ENCODE measurements around the gene RFT1. TPM values are rescaled to one million over a fixed set of nuclear protein-coding genes. Genes with fewer than 3 reads are reported as not detected.

The RFT1 gene
- total RNA-seq, 4 donors from 2014 or later = 12.0 to 18.6 (median 14.6) TPM

DNA sequence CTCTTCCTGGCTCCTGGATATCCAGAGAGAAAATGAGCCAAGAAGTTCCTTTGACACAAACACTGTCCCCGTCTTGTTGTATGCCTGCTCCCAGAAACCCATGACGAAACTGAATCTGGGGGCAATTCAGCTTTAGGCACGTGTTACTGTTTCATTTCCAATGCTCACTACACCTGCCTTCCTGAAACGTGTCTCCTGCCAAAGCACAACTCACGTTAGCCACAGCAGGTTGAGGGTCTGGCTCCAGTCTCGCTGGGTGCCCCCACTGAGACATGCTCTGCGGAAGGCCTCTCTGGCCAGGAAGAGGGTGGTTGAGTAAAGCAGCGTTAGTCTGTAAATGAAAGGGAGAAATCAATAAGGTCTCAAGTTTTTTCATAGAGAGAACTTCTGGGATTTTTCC is 6.7 kb downstream of the RFT1 start:
- peaks cover 0 to 8% (median 0%) of the 10 kb centered on the region in 4 donors for H3K4me1 ChIP-seq
- TF ChIP-seq POLR2A (IDR thresholded peaks at IDR 0.05) (no peak), EP300 (IDR thresholded peaks at IDR 0.05) (no peak)
- TF ChIP-seq, protein P1, sequence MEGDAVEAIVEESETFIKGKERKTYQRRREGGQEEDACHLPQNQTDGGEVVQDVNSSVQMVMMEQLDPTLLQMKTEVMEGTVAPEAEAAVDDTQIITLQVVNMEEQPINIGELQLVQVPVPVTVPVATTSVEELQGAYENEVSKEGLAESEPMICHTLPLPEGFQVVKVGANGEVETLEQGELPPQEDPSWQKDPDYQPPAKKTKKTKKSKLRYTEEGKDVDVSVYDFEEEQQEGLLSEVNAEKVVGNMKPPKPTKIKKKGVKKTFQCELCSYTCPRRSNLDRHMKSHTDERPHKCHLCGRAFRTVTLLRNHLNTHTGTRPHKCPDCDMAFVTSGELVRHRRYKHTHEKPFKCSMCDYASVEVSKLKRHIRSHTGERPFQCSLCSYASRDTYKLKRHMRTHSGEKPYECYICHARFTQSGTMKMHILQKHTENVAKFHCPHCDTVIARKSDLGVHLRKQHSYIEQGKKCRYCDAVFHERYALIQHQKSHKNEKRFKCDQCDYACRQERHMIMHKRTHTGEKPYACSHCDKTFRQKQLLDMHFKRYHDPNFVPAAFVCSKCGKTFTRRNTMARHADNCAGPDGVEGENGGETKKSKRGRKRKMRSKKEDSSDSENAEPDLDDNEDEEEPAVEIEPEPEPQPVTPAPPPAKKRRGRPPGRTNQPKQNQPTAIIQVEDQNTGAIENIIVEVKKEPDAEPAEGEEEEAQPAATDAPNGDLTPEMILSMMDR (IDR thresholded peaks at IDR 0.05) = no peak
- H3K36me3 ChIP-seq = peaks cover 0 to 92% (median 20%) of the 10 kb centered on the region in 3 donors
- H3K27ac ChIP-seq = no peak overlapping the region
- H3K9me3 ChIP-seq = no peaks in the 10 kb centered on the region
- 81 to 90% methylated on average over 8 of the region's 8 CpGs for WGBS, 2 donors
- no peak for DNase-seq (ENCODE audit: low spot score in 2 of 2)
- no peaks in the 10 kb centered on the region for H3K27me3 ChIP-seq
- no peak overlapping the region for H3K4me3 ChIP-seq

DNA sequence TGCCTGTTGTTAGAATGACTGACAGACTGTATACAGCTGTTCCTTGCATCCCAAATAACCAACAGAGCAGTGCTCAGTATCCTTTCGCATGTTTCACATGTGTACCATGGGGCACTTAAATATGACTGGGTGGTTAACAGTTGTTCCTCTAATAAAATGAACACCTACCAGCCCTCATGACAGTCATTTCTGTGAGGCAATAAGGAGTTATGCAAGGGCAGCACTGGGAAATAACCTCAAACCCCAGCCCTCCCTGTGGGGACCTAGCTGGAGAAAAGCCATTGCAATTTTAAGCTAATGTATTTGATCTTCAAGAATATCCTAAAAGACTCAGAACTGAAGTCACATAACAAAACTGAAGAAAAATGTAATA is 7.3 kb downstream of the RFT1 start:
- H3K27me3 ChIP-seq = no peaks in the 10 kb centered on the region
- peaks cover 0 to 95% (median 20%) of the 10 kb centered on the region in 3 donors for H3K36me3 ChIP-seq
- DNase-seq (ENCODE audit: low spot score in 2 of 2) = no peak
- no peak overlapping the region for H3K27ac ChIP-seq
- 87 to 100% methylated on average over 1 of the region's 1 CpG for WGBS, 2 donors
- H3K4me1 ChIP-seq = peaks cover 0 to 3% (median 0%) of the 10 kb centered on the region in 4 donors
- no peaks in the 10 kb centered on the region for H3K9me3 ChIP-seq
- TF ChIP-seq, protein P1 (IDR thresholded peaks at IDR 0.05) = no peak
- TF ChIP-seq POLR2A (IDR thresholded peaks at IDR 0.05) = no peak
- TF ChIP-seq EP300 (IDR thresholded peaks at IDR 0.05) = no peak
- H3K4me3 ChIP-seq = no peak overlapping the region

DNA sequence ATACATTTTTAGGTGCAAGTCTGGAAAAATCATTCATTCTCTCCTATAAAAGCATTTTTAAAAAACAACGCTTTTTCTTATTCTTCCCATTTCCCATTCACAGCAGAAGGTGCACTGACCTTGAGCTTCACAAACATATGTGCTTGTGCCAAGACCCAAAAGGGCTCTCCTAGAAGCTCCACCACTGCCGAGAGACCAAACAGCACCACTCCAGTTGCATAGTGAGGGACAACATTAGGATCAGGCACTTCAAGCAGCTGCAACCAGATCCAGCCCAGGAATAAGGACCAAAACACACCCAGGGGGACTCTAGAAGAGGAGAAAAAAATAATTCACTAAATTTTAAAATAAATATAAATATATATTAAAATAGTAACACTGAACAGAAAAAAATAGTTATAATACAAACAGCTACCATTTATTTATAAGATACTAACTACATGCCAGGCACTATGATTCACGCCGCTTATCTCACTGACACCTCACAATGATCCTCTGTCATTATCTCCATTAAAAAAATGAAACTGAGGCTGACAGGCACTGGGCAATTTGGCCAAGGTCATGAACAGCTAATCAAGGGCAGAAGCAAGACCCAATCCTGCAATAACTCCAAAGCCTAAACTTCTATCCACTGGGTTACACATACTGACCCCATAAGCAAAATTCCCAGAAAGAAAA is 7.8 kb downstream of the RFT1 start:
- Histone ChIP-seq H3K27me3 (no peaks in the 10 kb centered on the region), H3K9me3 (no peaks in the 10 kb centered on the region), H3K4me1 (no peaks in the 10 kb centered on the region), H3K4me3 (no peak overlapping the region), H3K27ac (no peak overlapping the region), H3K36me3 (peaks cover 0 to 97% (median 24%) of the 10 kb centered on the region in 3 donors)
- WGBS, 2 donors = 85 to 89% methylated on average over 4 of the region's 4 CpGs
- TF ChIP-seq, protein P1 (IDR thresholded peaks at IDR 0.05) = no peak
- no peak for TF ChIP-seq POLR2A (IDR thresholded peaks at IDR 0.05)
- no peak for TF ChIP-seq EP300 (IDR thresholded peaks at IDR 0.05)
- DNase-seq (ENCODE audit: low spot score in 2 of 2) = no peak

DNA sequence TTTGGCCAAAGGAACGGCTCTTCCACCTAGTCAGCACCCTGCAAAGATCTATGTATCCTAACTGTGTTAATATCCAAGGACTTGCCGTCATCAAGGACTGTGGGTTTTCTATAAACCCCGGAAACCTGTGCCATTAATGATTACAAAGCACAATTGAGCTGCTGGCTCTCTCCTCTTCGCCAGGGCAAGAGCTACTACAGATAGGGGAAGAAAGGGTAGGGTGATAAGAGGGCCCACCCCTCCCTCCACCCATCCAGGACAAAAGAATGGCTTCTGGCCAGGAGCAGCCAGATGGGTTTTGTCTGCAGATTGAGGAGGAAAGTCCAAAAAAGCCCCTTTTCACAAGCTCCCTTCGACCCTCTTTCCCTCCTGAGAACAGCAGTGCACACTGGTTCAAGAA is 9.9 kb downstream of the RFT1 start:
- no peak overlapping the region for H3K27ac ChIP-seq
- H3K9me3 ChIP-seq = no peaks in the 10 kb centered on the region
- no peak overlapping the region for H3K4me3 ChIP-seq
- H3K4me1 ChIP-seq = no peaks in the 10 kb centered on the region
- no peak for DNase-seq (ENCODE audit: low spot score in 2 of 2)
- 90 to 92% methylated on average over 5 of the region's 5 CpGs for WGBS, 2 donors
- TF ChIP-seq EP300 (IDR thresholded peaks at IDR 0.05) = no peak
- TF ChIP-seq, protein P1 (IDR thresholded peaks at IDR 0.05) = no peak
- TF ChIP-seq POLR2A (IDR thresholded peaks at IDR 0.05) = no peak
- peaks cover 0 to 99% (median 28%) of the 10 kb centered on the region in 3 donors for H3K36me3 ChIP-seq
- H3K27me3 ChIP-seq = no peaks in the 10 kb centered on the region

DNA sequence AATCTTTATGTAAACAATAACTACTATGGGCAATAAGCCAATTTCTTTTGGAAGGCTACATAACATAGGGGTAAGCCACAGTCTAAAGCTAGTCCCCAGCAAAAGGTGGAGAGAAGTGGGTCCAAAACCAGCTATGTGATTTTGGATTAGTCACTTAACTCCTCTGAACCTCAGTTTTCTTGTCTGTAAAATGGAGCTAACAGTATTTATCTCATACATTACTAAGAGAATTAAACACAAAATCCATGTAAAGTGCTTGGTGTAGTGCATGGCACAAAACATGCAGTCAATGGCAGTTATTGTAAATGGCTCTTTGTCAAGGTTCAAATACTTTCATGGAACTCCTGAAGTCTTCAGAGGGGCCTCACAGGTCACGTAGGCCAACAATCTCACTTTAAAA is 13.3 kb downstream of the RFT1 start:
- no peak for DNase-seq (ENCODE audit: low spot score in 2 of 2)
- H3K27ac ChIP-seq = no peak overlapping the region
- H3K4me3 ChIP-seq = no peak overlapping the region
- peaks cover 0 to 7% (median 0%) of the 10 kb centered on the region in 4 donors for H3K4me1 ChIP-seq
- TF ChIP-seq, protein P1 (IDR thresholded peaks at IDR 0.05) = no peak
- TF ChIP-seq POLR2A (IDR thresholded peaks at IDR 0.05) = no peak
- no peak for TF ChIP-seq EP300 (IDR thresholded peaks at IDR 0.05)
- WGBS, 2 donors = 88 to 100% methylated on average over 1 of the region's 1 CpG
- H3K9me3 ChIP-seq = no peaks in the 10 kb centered on the region
- peaks cover 0 to 92% (median 8%) of the 10 kb centered on the region in 3 donors for H3K36me3 ChIP-seq
- no peaks in the 10 kb centered on the region for H3K27me3 ChIP-seq
